ENCODE data around the gene TRIM9.

The TRIM9 gene

GRCh38 chr14:51071857-51072256 lies 23.0 kb downstream of the TRIM9 start:
- Histone ChIP-seq H3K27me3 (ENCODE audit: low read depth, low read length) (no peaks in the 10 kb centered on the region), H3K4me1 (ENCODE audit: low read length) (peaks cover 8% of the 10 kb centered on the region), H3K36me3 (replicated peaks; ENCODE audit: low read depth, low read length) (no peaks in the 10 kb centered on the region), H3K9me3 (ENCODE audit: insufficient read depth, low read length) (0 out of 2 replicates have a peak, but pooled peaks cover 6% of the 10 kb centered on the region), H4K20me1 (ENCODE audit: insufficient read depth, low read length) (no peaks in the 10 kb centered on the region), H3K4me3 (ENCODE audit: low read length) (no peak overlapping the region), H3K4me2 (ENCODE audit: low read length) (no peak overlapping the region), H2AFZ (ENCODE audit: low read depth, low read length) (no peak overlapping the region), H3K79me2 (ENCODE audit: low read length) (no peaks in the 10 kb centered on the region), H3K9ac (ENCODE audit: low read length) (no peak overlapping the region), H3K27ac (ENCODE audit: low read length) (no peak overlapping the region)
- TF ChIP-seq EZH2phosphoT487 (IDR thresholded peaks at IDR 0.05; ENCODE audit: low read depth), result no peak
- TF ChIP-seq, protein P1, sequence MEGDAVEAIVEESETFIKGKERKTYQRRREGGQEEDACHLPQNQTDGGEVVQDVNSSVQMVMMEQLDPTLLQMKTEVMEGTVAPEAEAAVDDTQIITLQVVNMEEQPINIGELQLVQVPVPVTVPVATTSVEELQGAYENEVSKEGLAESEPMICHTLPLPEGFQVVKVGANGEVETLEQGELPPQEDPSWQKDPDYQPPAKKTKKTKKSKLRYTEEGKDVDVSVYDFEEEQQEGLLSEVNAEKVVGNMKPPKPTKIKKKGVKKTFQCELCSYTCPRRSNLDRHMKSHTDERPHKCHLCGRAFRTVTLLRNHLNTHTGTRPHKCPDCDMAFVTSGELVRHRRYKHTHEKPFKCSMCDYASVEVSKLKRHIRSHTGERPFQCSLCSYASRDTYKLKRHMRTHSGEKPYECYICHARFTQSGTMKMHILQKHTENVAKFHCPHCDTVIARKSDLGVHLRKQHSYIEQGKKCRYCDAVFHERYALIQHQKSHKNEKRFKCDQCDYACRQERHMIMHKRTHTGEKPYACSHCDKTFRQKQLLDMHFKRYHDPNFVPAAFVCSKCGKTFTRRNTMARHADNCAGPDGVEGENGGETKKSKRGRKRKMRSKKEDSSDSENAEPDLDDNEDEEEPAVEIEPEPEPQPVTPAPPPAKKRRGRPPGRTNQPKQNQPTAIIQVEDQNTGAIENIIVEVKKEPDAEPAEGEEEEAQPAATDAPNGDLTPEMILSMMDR (IDR thresholded peaks at IDR 0.05; ENCODE audit: low read depth, low read length), result no peak

DNA sequence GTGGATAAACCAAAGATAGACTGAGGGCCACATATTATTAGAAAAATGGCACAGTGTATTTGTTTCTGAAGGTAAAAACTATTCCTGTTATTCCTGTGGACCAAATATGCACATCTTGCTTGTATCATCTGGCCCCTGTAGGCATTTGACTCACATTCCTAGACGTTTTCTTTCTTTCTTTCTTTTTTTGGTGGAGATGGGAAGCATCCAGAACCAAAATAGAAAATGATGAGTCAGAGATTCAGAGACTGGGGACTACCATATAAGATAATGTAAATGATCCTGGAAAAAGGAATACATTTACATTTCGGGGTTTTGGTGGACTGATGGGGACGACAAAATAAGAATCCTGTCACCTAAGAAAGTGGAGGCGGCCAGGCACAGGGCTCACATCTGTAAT lies 24.2 kb downstream of the TRIM9 start:
- TF ChIP-seq EZH2phosphoT487 (IDR thresholded peaks at IDR 0.05; ENCODE audit: low read depth), result no peak
- TF ChIP-seq, protein P1 (IDR thresholded peaks at IDR 0.05; ENCODE audit: low read depth, low read length), result no peak
- Histone ChIP-seq H3K4me1 (ENCODE audit: low read length) (peaks cover 8% of the 10 kb centered on the region), H2AFZ (ENCODE audit: low read depth, low read length) (no peak overlapping the region), H3K27me3 (ENCODE audit: low read depth, low read length) (no peaks in the 10 kb centered on the region), H3K4me3 (ENCODE audit: low read length) (no peak overlapping the region), H3K27ac (ENCODE audit: low read length) (no peak overlapping the region), H3K36me3 (replicated peaks; ENCODE audit: low read depth, low read length) (no peaks in the 10 kb centered on the region), H3K79me2 (ENCODE audit: low read length) (no peaks in the 10 kb centered on the region), H3K4me2 (ENCODE audit: low read length) (no peak overlapping the region), H4K20me1 (ENCODE audit: insufficient read depth, low read length) (no peaks in the 10 kb centered on the region), H3K9me3 (ENCODE audit: insufficient read depth, low read length) (0 out of 2 replicates have a peak, but pooled peaks cover 6% of the 10 kb centered on the region), H3K9ac (ENCODE audit: low read length) (no peak overlapping the region)

DNA sequence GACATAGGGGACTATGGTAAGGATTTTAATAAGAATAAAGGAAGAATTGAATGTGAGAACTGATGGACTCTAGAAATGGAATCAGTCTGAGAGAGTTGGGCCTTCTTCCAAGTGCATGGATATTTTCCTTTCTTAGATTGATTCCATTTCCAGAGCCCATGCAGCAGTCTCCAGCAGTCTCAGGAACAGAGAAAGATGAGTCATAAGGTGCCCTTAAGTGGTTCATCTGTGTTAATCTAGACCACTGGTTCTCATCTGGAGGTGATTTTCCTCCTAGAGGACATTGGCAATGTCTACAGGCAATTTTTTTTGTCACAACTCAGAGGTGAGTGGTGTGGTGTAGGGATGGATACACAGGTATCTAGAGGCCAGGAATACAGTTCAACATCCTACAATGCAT lies 25.9 kb downstream of the TRIM9 start:
- no peak overlapping the region for H2AFZ ChIP-seq (ENCODE audit: low read depth, low read length)
- TF ChIP-seq EZH2phosphoT487 (IDR thresholded peaks at IDR 0.05; ENCODE audit: low read depth), result no peak
- TF ChIP-seq, protein P1 (IDR thresholded peaks at IDR 0.05; ENCODE audit: low read depth, low read length), result no peak
- no peaks in the 10 kb centered on the region for H3K36me3 ChIP-seq (replicated peaks; ENCODE audit: low read depth, low read length)
- peaks cover 8% of the 10 kb centered on the region for H3K4me1 ChIP-seq (ENCODE audit: low read length)
- H3K4me3 ChIP-seq (ENCODE audit: low read length), result no peak overlapping the region
- H3K27me3 ChIP-seq (ENCODE audit: low read depth, low read length), result no peaks in the 10 kb centered on the region
- H3K27ac ChIP-seq (ENCODE audit: low read length), result no peak overlapping the region
- H3K9ac ChIP-seq (ENCODE audit: low read length), result no peak overlapping the region
- 0 out of 2 replicates have a peak, but pooled peaks cover 6% of the 10 kb centered on the region for H3K9me3 ChIP-seq (ENCODE audit: insufficient read depth, low read length)
- H3K79me2 ChIP-seq (ENCODE audit: low read length), result no peaks in the 10 kb centered on the region
- H3K4me2 ChIP-seq (ENCODE audit: low read length), result no peak overlapping the region
- H4K20me1 ChIP-seq (ENCODE audit: insufficient read depth, low read length), result no peaks in the 10 kb centered on the region

DNA sequence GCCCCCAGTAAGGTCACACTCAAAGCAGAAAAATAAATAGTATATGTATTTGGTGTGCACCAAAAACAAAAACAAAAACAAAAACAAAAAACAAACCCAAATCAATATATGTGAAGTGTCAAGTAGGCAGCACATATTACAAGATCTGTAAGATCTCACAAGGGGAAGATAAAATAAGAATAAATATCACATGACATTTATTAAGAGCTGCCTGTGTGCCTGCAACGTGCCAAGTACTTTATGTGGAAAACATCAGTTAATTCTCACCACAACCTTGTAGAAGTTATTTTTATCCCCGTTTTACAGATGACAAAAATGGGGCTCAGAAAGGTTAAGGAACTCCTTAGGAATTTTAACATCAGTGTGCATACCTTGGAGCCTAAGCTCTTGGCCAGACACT lies 26.6 kb downstream of the TRIM9 start:
- Histone ChIP-seq H3K4me3 (ENCODE audit: low read length) (no peak overlapping the region), H3K9ac (ENCODE audit: low read length) (no peak overlapping the region), H3K36me3 (replicated peaks; ENCODE audit: low read depth, low read length) (no peaks in the 10 kb centered on the region), H3K79me2 (ENCODE audit: low read length) (no peaks in the 10 kb centered on the region), H4K20me1 (ENCODE audit: insufficient read depth, low read length) (no peaks in the 10 kb centered on the region), H2AFZ (ENCODE audit: low read depth, low read length) (no peak overlapping the region), H3K4me2 (ENCODE audit: low read length) (no peak overlapping the region), H3K9me3 (ENCODE audit: insufficient read depth, low read length) (0 out of 2 replicates have a peak, but pooled peaks cover 2% of the 10 kb centered on the region), H3K27ac (ENCODE audit: low read length) (no peak overlapping the region), H3K4me1 (ENCODE audit: low read length) (peaks cover 8% of the 10 kb centered on the region), H3K27me3 (ENCODE audit: low read depth, low read length) (no peaks in the 10 kb centered on the region)
- TF ChIP-seq, protein P1 (IDR thresholded peaks at IDR 0.05; ENCODE audit: low read depth, low read length), result no peak
- no peak for TF ChIP-seq EZH2phosphoT487 (IDR thresholded peaks at IDR 0.05; ENCODE audit: low read depth)

All from OCI-LY3 (cell line).